GM20000 (cell line): Measurements from ENCODE around the gene CDH12.

Source experiments
- DNase-seq: peaks from one replicate; pipeline ENCODE4 v3.0.0; 2012; ENCODE audit warnings: low spot score
- TF ChIP-seq, protein P1 (sequence below): IDR thresholded peaks from 2 replicates; pipeline ENCODE4 v1.5.1; 2012; ENCODE audit warnings: mild to moderate bottlenecking, control low read depth; ENCODE audit errors: extremely low read depth, missing control alignments

Gene CDH12

GRCh38 chr5:22390888-22391287 lies 462.3 kb downstream of the CDH12 start:
- no peak for DNase-seq
- TF ChIP-seq, protein P1, sequence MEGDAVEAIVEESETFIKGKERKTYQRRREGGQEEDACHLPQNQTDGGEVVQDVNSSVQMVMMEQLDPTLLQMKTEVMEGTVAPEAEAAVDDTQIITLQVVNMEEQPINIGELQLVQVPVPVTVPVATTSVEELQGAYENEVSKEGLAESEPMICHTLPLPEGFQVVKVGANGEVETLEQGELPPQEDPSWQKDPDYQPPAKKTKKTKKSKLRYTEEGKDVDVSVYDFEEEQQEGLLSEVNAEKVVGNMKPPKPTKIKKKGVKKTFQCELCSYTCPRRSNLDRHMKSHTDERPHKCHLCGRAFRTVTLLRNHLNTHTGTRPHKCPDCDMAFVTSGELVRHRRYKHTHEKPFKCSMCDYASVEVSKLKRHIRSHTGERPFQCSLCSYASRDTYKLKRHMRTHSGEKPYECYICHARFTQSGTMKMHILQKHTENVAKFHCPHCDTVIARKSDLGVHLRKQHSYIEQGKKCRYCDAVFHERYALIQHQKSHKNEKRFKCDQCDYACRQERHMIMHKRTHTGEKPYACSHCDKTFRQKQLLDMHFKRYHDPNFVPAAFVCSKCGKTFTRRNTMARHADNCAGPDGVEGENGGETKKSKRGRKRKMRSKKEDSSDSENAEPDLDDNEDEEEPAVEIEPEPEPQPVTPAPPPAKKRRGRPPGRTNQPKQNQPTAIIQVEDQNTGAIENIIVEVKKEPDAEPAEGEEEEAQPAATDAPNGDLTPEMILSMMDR, result no peak

- TF ChIP-seq, protein P1, result no peak
- no peak for DNase-seq
These were observed 480.1 kb downstream of the CDH12 start for GRCh38 chr5:22372826-22373660.

DNA sequence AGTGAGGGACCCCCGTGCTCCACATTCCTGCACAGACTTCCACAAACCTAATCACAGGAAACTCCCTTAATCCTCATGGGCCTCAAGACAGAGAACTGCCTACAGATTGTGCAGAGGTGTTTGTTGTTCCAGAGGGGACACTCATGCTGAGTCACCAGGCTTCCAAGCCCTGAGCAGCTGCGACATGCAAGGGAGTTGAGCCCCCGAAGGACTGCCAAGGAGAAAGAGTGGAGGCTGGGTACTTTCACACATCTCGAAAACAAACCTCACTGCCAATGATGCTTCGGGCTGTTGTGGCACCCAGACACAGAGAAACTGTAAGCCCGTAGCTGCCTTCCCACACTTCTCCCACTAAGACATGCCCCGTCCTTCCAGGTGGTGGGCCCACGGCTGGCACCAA lies 480.8 kb downstream of the CDH12 start:
- TF ChIP-seq, protein P1, result no peak
- DNase-seq, result no peak

GRCh38 chr5:22354956-22355355 lies 498.2 kb downstream of the CDH12 start:
- TF ChIP-seq, protein P1, result no peak
- no peak for DNase-seq

GRCh38 chr5:22352493-22352892 lies 500.7 kb downstream of the CDH12 start:
- TF ChIP-seq, protein P1, result no peak
- DNase-seq, result no peak

DNA sequence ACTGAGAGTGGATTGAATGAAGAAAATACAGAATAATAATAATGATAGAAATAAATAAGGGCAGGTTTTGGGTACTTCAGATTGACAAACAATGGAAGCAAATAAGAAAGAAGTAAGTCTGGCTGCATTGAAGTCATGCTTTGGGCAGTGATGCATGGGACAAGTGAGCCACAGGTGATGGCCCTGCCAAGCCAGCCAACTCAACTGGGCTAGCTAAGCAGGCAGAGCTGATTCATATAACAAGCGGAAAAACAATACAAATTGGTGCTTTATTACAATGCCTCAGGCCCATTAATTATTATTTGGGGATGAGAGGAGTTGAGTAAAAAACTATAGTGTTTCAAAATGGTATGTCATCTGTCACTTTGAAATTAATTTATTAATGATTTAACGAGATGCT lies 502.0 kb downstream of the CDH12 start:
- no peak for DNase-seq
- TF ChIP-seq, protein P1, result no peak

- no peak for DNase-seq
- TF ChIP-seq, protein P1, result no peak
These were observed 505.1 kb downstream of the CDH12 start for GRCh38 chr5:22348027-22348426.
